ENCODE data around the gene POLR3B.
"Not testable (repeated sequence)": the region's sequence is repeated elsewhere in the genome, so short reads cannot be mapped to it uniquely, and the experiment has no call there.

Gene POLR3B

GRCh38 chr12:106357549-106358395 lies at the start of gene POLR3B:
Gene POLR3B (plus strand): TSS chr12:106357748. CDS start chr12:106357880, 132 bp downstream.
- DNase-seq: peak; percentile 78 to 100 (median 96)

DNA sequence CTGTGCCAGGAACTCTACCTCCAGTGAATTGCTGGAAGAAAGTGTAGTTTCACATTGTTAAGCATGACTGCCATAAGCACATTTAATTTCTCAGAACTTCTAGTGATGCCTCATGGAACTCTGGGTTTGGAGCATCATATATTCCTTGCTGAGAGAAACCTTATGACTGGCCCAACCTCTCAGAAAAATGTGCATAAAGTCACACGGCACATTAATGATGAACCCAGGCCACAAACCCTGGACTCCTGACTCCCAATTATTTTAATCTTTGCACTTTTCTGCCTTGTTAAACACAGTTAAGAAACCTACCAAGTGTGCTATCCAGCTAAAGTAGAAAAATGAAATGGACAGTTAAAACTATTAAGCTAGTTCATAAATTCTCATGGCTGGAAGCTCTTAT lies 49.4 kb upstream of the POLR3B start:
- no peak for DNase-seq

DNA sequence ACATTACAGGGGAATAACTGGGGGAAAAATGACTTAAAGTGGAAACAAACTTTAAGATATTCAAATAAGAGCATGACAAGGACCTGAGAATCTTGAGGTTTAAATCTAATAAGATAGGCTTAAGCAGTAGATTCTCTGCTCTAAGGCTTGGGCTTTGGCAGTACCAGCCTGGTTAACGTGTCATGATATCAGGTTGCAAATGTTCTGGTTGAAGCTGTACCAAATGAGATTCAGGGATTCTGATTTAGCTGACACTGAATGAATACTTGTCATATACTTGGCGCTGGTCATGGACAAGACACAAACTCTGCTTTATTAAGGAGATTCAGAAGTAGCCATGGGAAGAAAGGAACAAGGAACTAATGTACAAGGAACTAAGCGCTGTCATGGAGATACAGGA lies 48.9 kb upstream of the POLR3B start:
- DNase-seq: no peak

- DNase-seq: no peak
These were observed 47.7 kb upstream of the POLR3B start for GRCh38 chr12:106309671-106310505.

DNA sequence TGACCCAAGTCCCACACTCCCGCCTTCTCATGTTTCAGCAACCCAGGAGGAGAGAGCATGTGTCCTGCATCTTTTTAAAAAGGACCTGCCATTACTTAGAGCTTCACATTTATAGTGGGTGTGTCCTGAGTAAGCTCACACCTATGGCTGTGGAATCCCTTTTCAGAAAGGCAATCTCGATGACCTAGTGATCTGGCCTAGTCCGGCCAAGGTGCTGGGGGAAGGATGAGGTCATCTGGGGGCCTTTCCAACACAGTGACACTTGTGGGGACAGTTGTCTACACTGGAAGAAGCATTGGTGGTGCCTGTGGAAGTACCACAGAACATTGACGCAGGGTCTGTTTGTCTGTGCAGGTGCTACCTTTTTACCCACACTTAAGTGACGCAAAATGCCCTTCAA lies 46.9 kb upstream of the POLR3B start:
- DNase-seq: no peak

DNA sequence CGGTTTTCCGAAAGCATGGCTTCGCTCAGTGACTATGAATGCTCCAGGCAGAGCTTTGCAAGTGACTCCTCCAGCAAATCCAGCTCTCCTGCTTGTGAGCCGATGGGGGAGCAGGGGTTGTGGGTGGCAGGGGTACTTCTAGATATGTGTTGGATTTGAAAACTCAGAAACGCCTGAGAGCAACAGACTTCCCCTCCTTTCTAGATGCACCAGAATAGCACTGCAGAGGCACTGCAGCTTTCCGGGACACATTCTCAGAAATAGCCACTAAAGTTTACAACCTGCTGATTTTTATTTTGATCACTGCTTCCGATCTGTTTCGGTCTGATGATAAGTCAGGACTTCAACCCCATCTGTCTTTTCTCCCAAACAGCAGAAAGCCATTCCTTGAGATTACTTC lies 46.4 kb upstream of the POLR3B start:
- peak in 1 of 58 donors; percentile 4 for DNase-seq

DNA sequence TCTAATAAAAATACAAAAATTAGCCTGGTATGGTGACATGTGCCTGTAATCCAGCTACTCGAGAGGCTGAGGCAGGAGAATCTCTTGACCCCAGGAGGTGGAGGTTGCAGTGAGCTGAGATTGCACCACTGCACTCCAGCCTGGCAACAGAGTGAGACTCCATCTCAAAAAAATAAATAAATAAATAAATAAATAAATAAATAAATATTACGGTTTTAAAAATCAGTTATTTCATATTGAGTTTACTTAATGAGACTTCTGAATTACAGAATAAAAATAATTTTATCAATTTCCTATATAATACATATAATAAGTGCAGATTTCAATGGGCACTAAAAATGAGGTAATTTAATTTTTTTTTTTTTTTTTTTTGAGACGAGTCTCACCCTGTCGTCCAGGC lies 44.1 kb upstream of the POLR3B start:
- not testable (repeated sequence) for DNase-seq

GRCh38 chr12:106315523-106315922 lies 42.0 kb upstream of the POLR3B start:
- no peak for DNase-seq

- no peak for DNase-seq
These were observed 40.0 kb upstream of the POLR3B start for GRCh38 chr12:106317406-106318082.

GRCh38 chr12:106321139-106321850 lies 36.3 kb upstream of the POLR3B start:
- no peak for DNase-seq

GRCh38 chr12:106323537-106323936 lies 34.0 kb upstream of the POLR3B start:
- no peak for DNase-seq

DNA sequence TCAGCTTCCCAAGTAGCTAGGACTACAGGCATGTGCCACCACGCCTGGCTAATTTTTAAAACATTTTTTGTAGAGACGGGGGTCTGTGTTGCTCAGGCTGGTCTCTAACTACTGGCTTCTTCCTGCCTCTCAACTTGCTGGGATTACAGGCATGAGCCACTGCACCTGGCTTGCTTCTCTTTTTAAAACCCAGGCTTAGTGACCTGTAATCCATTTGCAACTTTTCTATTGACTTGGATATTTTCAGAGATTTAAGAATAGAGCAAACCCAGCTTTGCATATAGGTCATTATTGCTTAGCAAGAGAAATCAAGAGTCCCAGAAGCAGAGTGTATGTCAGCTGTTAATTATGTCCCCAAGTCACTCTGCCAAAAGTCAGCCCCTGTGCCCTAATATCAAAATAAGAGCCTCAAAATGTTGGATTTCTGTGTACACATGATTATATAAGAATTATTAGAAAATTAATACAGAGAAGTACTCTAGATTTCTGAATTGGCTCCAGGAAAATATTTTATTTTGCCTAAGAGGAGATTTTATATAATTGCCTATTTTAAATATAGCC lies 30.2 kb upstream of the POLR3B start:
- no peak for DNase-seq

- no peak for DNase-seq
These were observed 28.8 kb upstream of the POLR3B start for GRCh38 chr12:106328735-106329134.

GRCh38 chr12:106329231-106329982 lies 28.1 kb upstream of the POLR3B start:
- DNase-seq: peak in 4 of 58 donors; percentile 7 to 56 (median 18)

GRCh38 chr12:106331599-106331998 lies 25.9 kb upstream of the POLR3B start:
- no peak for DNase-seq

DNA sequence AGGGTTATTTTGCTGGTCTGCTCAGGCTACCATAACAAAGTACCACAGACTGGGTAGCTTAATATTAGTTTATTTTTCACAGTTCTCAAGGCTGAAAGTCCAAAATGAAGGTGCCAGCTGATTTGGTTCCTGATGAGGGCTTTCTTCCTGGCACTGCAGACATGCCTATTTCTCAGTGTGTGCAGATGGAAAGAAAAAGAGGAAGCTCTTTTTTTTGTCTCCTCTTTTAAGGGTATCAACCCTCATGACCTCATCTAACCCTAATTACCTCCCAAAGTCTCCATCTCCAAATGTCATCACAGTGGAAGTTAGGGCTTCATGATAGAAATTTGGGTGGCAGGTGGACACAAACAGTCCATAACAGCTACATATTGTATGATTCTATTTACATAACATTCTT lies 25.0 kb upstream of the POLR3B start:
- DNase-seq: no peak

GRCh38 chr12:106333010-106333409 lies 24.5 kb upstream of the POLR3B start:
- no peak for DNase-seq

DNA sequence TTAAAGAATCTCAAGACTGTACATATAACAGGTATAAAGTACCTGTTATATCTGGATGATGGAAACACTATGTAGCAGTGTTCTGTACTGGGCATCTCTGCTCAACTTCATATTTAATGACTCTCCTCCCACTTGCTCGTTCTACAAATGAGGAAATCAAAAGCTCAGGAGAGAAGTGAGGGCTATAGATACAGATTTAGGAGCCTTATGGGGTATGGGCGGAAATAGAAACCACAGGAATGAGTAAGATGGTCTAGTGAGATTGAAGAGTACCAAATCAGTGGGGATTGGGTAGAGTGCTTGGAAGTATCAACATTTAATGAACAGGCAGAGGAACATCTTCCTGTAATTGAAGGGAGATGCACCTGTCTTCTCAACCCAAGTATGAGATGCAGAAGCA lies 23.8 kb upstream of the POLR3B start:
- DNase-seq: no peak

DNA sequence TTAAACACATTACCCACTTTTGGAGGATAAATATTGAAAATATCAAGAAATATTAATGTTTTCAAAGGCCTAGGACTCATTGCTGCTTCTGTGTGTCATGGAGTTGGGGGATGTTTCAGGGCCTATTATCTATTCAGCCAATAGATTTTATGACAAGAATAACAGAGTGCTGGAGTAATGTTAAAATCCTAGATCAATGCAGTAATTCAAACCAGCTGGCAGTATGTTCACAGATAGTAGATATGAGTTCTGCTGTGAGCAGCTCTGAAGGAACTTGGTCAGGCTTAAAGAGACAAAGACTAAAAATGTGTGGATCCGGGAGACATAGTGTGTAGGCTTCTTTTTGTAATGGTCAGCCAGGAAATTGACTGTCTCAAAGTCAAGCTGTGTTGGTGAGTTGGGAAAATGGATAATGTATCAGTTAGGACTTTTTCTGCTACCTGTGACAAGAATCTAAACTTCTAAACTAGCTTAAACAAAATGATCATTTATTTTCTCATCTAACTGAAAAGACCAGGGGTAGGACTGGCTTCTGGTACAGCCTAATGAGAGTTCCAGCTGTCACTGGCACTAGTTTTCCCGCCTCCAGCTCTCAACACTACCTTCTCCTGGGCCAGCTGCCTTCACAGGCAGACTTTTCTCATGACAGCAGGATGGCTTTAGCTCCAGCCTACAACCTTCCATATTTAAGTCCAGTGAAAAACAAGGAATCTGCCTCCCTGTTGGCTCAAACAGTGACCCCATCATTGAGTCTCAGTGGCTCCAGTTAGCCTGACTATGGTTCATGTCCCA lies 16.3 kb upstream of the POLR3B start:
- no peak for DNase-seq
